ENCODE results near the gene ADH5.

DNA sequence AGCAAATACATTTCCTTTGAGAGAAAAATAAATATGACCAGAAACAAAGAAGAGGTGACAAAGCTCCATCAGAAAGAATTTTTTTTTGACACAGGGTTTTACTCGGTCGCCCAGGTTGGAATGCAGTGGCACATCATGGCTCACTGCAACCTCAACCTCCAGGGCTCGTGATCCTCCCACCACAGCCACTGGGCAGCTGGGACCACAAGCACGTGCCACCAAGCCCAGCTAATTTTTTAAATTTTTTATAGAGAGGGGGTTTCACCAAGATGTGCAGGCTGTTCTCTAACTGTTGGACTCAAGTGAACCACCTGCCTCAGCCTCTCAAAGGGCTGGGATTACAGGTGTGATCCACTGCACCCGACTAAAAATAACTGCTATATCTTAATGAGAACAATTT, 10.3 kb downstream of the ADH5 start:
- TF ChIP-seq POLR2A (IDR thresholded peaks at IDR 0.05): no peak
- TF ChIP-seq, protein P1, sequence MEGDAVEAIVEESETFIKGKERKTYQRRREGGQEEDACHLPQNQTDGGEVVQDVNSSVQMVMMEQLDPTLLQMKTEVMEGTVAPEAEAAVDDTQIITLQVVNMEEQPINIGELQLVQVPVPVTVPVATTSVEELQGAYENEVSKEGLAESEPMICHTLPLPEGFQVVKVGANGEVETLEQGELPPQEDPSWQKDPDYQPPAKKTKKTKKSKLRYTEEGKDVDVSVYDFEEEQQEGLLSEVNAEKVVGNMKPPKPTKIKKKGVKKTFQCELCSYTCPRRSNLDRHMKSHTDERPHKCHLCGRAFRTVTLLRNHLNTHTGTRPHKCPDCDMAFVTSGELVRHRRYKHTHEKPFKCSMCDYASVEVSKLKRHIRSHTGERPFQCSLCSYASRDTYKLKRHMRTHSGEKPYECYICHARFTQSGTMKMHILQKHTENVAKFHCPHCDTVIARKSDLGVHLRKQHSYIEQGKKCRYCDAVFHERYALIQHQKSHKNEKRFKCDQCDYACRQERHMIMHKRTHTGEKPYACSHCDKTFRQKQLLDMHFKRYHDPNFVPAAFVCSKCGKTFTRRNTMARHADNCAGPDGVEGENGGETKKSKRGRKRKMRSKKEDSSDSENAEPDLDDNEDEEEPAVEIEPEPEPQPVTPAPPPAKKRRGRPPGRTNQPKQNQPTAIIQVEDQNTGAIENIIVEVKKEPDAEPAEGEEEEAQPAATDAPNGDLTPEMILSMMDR (IDR thresholded peaks at IDR 0.05): no peak
